ENCODE data around the gene IRF9.

Gene IRF9

GRCh38 chr14:24127673-24128072 is 33.4 kb upstream of the IRF9 start:
- TF ChIP-seq CTCF (IDR thresholded peaks at IDR 0.05; ENCODE audit: extremely low read depth, missing control alignments), result no peak
- no peak for DNase-seq (ENCODE audit: low spot score)

- no peak for TF ChIP-seq CTCF (IDR thresholded peaks at IDR 0.05; ENCODE audit: extremely low read depth, missing control alignments)
- no peak for DNase-seq (ENCODE audit: low spot score)
Measured at GRCh38 chr14:24129410-24129998, 31.6 kb upstream of the IRF9 start.

- TF ChIP-seq CTCF (IDR thresholded peaks at IDR 0.05; ENCODE audit: extremely low read depth, missing control alignments), result no peak
- DNase-seq (ENCODE audit: low spot score), result no peak
Measured at GRCh38 chr14:24130380-24130716, 30.7 kb upstream of the IRF9 start, which contains the start of gene FITM1. Gene FITM1, plus strand, starts transcription at chr14:24130659. Its CDS starts 905 bp downstream, at chr14:24131564.

GRCh38 chr14:24130717-24131548 is 30.1 kb upstream of the IRF9 start:
- no peak for TF ChIP-seq CTCF (IDR thresholded peaks at IDR 0.05; ENCODE audit: extremely low read depth, missing control alignments)
- DNase-seq (ENCODE audit: low spot score), result no peak

GRCh38 chr14:24131549-24131966 is 29.5 kb upstream of the IRF9 start:
- no peak for TF ChIP-seq CTCF (IDR thresholded peaks at IDR 0.05; ENCODE audit: extremely low read depth, missing control alignments)
- DNase-seq (ENCODE audit: low spot score), result no peak

- no peak for DNase-seq (ENCODE audit: low spot score)
- TF ChIP-seq CTCF (IDR thresholded peaks at IDR 0.05; ENCODE audit: extremely low read depth, missing control alignments), result no peak
Measured at GRCh38 chr14:24132061-24132685, 28.9 kb upstream of the IRF9 start.

- no peak for DNase-seq (ENCODE audit: low spot score)
Measured at GRCh38 chr14:24132976-24133375, 28.1 kb upstream of the IRF9 start.

More at GRCh38 chr14:24132976-24133375, 28.1 kb upstream of the IRF9 start:
- TF ChIP-seq CTCF (IDR thresholded peaks at IDR 0.05; ENCODE audit: extremely low read depth, missing control alignments), result no peak

Data from GM20000 (cell line).